Mesenchymal stem cell (in vitro differentiated cells and primary cell): ENCODE results near the gene PGGT1B.

ENCODE experiments used
- DNase-seq: peaks from one replicate; pipeline ENCODE4 v3.0.0-alpha.2; 2013
- H2AFZ ChIP-seq: one replicate; pipeline ENCODE4 v1.6.1; 2013; ENCODE audit warnings: low read depth, mild to moderate bottlenecking, control low read depth, inconsistent platforms, low read length, moderate library complexity
- H2AK5ac ChIP-seq: 2 replicates; pipeline ENCODE4 v1.6.1; 2013; ENCODE audit warnings: low read length, moderate library complexity, mild to moderate bottlenecking, inconsistent platforms; ENCODE audit not compliant: severe bottlenecking
- H2BK120ac ChIP-seq: one replicate; pipeline ENCODE4 v1.6.1; 2013; ENCODE audit warnings: low read depth, mild to moderate bottlenecking, inconsistent platforms, low read length, moderate library complexity
- H2BK12ac ChIP-seq, 2 experiments: one replicate each; pipeline ENCODE4 v1.6.1; 2013; ENCODE audit warnings: inconsistent platforms in 2 of 2, low read length in 2 of 2, mild to moderate bottlenecking in 2 of 2, moderate library complexity in 2 of 2, control low read depth in 1 of 2
- H2BK15ac ChIP-seq: one replicate; pipeline ENCODE4 v1.6.1; 2013; ENCODE audit warnings: mild to moderate bottlenecking, low read depth, inconsistent platforms; ENCODE audit not compliant: poor library complexity, severe bottlenecking
- H2BK5ac ChIP-seq: 2 replicates; pipeline ENCODE4 v1.6.1; 2013; ENCODE audit warnings: low read depth, mild to moderate bottlenecking, low read length, control low read depth, inconsistent platforms; ENCODE audit not compliant: poor library complexity, severe bottlenecking
- H3K14ac ChIP-seq, 2 experiments: one replicate each; pipeline ENCODE4 v1.6.1; 2013; ENCODE audit warnings: inconsistent platforms in 2 of 2, low read length in 2 of 2, control low read depth in 1 of 2, mild to moderate bottlenecking in 1 of 2, moderate library complexity in 1 of 2
- H3K18ac ChIP-seq, 2 experiments: one replicate each; pipeline ENCODE4 v1.6.1; 2013; ENCODE audit warnings: inconsistent platforms in 2 of 2, low read length in 2 of 2, control low read depth in 1 of 2, low read depth in 1 of 2, mild to moderate bottlenecking in 1 of 2
- H3K23ac ChIP-seq, 2 experiments: one replicate each; pipeline ENCODE4 v1.6.1; 2013; ENCODE audit warnings: inconsistent platforms in 2 of 2, low read length in 2 of 2, mild to moderate bottlenecking in 2 of 2, moderate library complexity in 2 of 2, control low read depth in 1 of 2
- H3K27ac ChIP-seq: 2 replicates; pipeline ENCODE4 v1.5.1; 2013; ENCODE audit warnings: mild to moderate bottlenecking, moderate library complexity, low read length, control low read depth, inconsistent platforms; ENCODE audit not compliant: poor library complexity, severe bottlenecking
- H3K27me3 ChIP-seq, 2 experiments: 2 replicates each; pipeline versions ENCODE4 v1.6.1 to v1.7.0; 2013; ENCODE audit warnings: low read length in 2 of 2, mild to moderate bottlenecking in 2 of 2, moderate library complexity in 2 of 2, control low read depth in 1 of 2, inconsistent platforms in 1 of 2; ENCODE audit not compliant: control insufficient read depth in 1 of 2, insufficient read depth in 1 of 2
- H3K36me3 ChIP-seq, 2 experiments: 2 replicates each; pipeline versions ENCODE4 v1.6.1 to v1.7.0; 2013; ENCODE audit warnings: low read length in 2 of 2, control low read depth in 1 of 2, inconsistent platforms in 1 of 2, low read depth in 1 of 2, mild to moderate bottlenecking in 1 of 2; ENCODE audit not compliant: insufficient read depth in 2 of 2, control insufficient read depth in 1 of 2
- H3K4ac ChIP-seq, 2 experiments: one replicate each; pipeline ENCODE4 v1.6.1; 2013; ENCODE audit warnings: inconsistent platforms in 2 of 2, low read length in 2 of 2, mild to moderate bottlenecking in 2 of 2, moderate library complexity in 2 of 2, control low read depth in 1 of 2, low read depth in 1 of 2
- H3K4me1 ChIP-seq: 2 replicates; pipeline ENCODE4 v1.6.1; 2013; ENCODE audit warnings: low read depth, low read length, control low read depth; ENCODE audit not compliant: control insufficient read depth, insufficient read depth
- H3K4me2 ChIP-seq: 2 replicates; pipeline ENCODE4 v1.6.1; 2013; ENCODE audit warnings: low read length, mild to moderate bottlenecking, inconsistent platforms; ENCODE audit not compliant: poor library complexity, severe bottlenecking
- H3K4me3 ChIP-seq, 2 experiments: 2 replicates each; pipeline versions ENCODE4 v1.5.1 to v1.7.0; 2013; ENCODE audit warnings: low read length in 2 of 2, mild to moderate bottlenecking in 2 of 2, control low read depth in 1 of 2, low read depth in 1 of 2; ENCODE audit not compliant: insufficient read depth in 1 of 2
- H3K79me1 ChIP-seq: replicated peaks from 2 replicates; pipeline ENCODE4 v1.6.1; 2013; ENCODE audit warnings: mild to moderate bottlenecking, control low read depth, low read length, inconsistent platforms; ENCODE audit not compliant: poor library complexity, severe bottlenecking
- H3K9ac ChIP-seq: 2 replicates; pipeline ENCODE4 v1.7.0; 2013; ENCODE audit warnings: mild to moderate bottlenecking, low read length, moderate library complexity
- H3K9me3 ChIP-seq: 2 replicates; pipeline ENCODE4 v1.7.0; 2013; ENCODE audit warnings: mild to moderate bottlenecking, low read length; ENCODE audit not compliant: control insufficient read depth
- H4K8ac ChIP-seq: one replicate; pipeline ENCODE4 v1.6.1; 2013; ENCODE audit warnings: inconsistent platforms, mild to moderate bottlenecking, low read length, moderate library complexity
- H4K91ac ChIP-seq: one replicate; pipeline ENCODE4 v1.6.1; 2013; ENCODE audit warnings: mild to moderate bottlenecking, low read length, inconsistent platforms
- WGBS: methylation state at CpG from one replicate; pipeline ENCODE4 v1.1.7; 2013; ENCODE audit warnings: mixed read lengths; 5-methylcytosine and 5-hydroxymethylcytosine counted together

Gene PGGT1B

GRCh38 chr5:115190388-115190787, 72.3 kb downstream of the PGGT1B start:
- H2BK15ac ChIP-seq = no peak overlapping the region
- no peak overlapping the region for H2BK120ac ChIP-seq
- H3K27me3 ChIP-seq = no peaks in the 10 kb centered on the region
- no peak overlapping the region for H4K8ac ChIP-seq
- H3K9ac ChIP-seq = no peak overlapping the region
- DNase-seq = no peak
- no peak overlapping the region for H3K4ac ChIP-seq
- H3K27ac ChIP-seq = no peak overlapping the region
- H4K91ac ChIP-seq = no peak overlapping the region
- H3K4me2 ChIP-seq = no peak overlapping the region
- no peak overlapping the region for H2AK5ac ChIP-seq
- no peaks in the 10 kb centered on the region for H3K4me1 ChIP-seq
- H2BK12ac ChIP-seq = no peak overlapping the region
- H3K14ac ChIP-seq = no peak overlapping the region
- H3K36me3 ChIP-seq = no peaks in the 10 kb centered on the region
- H3K18ac ChIP-seq = no peak overlapping the region
- no peak overlapping the region for H3K4me3 ChIP-seq
- H3K9me3 ChIP-seq = no peaks in the 10 kb centered on the region
- no peak overlapping the region for H2BK5ac ChIP-seq
- no peaks in the 10 kb centered on the region for H3K79me1 ChIP-seq
- no peak overlapping the region for H3K23ac ChIP-seq
- no peak overlapping the region for H2AFZ ChIP-seq
- WGBS = 93% methylated on average over 3 of the region's 4 CpGs

GRCh38 chr5:115189866-115190265, 72.8 kb downstream of the PGGT1B start:
- no peaks in the 10 kb centered on the region for H3K27me3 ChIP-seq
- no peak overlapping the region for H2BK15ac ChIP-seq
- H2AFZ ChIP-seq = no peak overlapping the region
- no peak overlapping the region for H2AK5ac ChIP-seq
- no peaks in the 10 kb centered on the region for H3K4me1 ChIP-seq
- no peak for DNase-seq
- H3K23ac ChIP-seq = no peak overlapping the region
- no peak overlapping the region for H4K8ac ChIP-seq
- H3K4me3 ChIP-seq = no peak overlapping the region
- H3K9me3 ChIP-seq = no peaks in the 10 kb centered on the region
- H3K9ac ChIP-seq = no peak overlapping the region
- H3K18ac ChIP-seq = no peak overlapping the region
- no peak overlapping the region for H2BK12ac ChIP-seq
- H3K79me1 ChIP-seq = no peaks in the 10 kb centered on the region
- H2BK120ac ChIP-seq = no peak overlapping the region
- H3K14ac ChIP-seq = no peak overlapping the region
- no peak overlapping the region for H4K91ac ChIP-seq
- H3K27ac ChIP-seq = no peak overlapping the region
- H3K36me3 ChIP-seq = no peaks in the 10 kb centered on the region
- WGBS = 65% methylated on average over 2 of the region's 2 CpGs
- H3K4ac ChIP-seq = no peak overlapping the region
- H2BK5ac ChIP-seq = no peak overlapping the region
- H3K4me2 ChIP-seq = no peak overlapping the region

DNA sequence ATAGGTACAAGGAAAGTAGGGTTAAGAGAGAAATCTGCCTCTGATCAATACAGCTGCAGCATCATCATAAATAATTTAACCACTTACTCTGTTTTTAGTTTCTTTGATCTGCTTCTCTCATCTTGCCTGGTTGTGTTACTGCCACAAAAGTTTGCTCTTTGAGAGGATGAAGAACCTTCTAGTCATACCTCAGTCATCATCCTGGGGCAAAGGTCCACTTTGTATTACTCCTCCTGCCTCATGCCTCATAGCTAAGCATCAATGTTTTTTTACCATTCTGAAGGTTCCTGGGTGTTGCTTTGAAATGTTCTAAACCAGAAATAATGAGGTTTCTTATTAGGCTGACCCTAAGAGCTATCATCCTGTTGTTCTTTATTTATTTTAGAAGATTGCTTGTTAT, 75.9 kb downstream of the PGGT1B start:
- Histone ChIP-seq H3K27ac (no peak overlapping the region), H2BK12ac (no peak overlapping the region), H3K9ac (no peak overlapping the region), H3K4me3 (no peak overlapping the region), H2AK5ac (no peak overlapping the region), H3K23ac (no peak overlapping the region), H3K18ac (no peak overlapping the region), H4K91ac (no peak overlapping the region), H2BK15ac (no peak overlapping the region), H3K79me1 (no peaks in the 10 kb centered on the region), H3K27me3 (peaks cover 7 to 22% of the 10 kb centered on the region in 2 experiments), H3K4me1 (no peaks in the 10 kb centered on the region), H3K4me2 (no peak overlapping the region), H3K4ac (no peak overlapping the region), H4K8ac (no peak overlapping the region), H3K14ac (no peak overlapping the region), H3K36me3 (no peaks in the 10 kb centered on the region), H2BK5ac (no peak overlapping the region), H2AFZ (no peak overlapping the region), H2BK120ac (no peak overlapping the region), H3K9me3 (no peaks in the 10 kb centered on the region)
- no peak for DNase-seq

GRCh38 chr5:115184770-115185169, 77.9 kb downstream of the PGGT1B start:
- H3K4me1 ChIP-seq = peaks cover 3% of the 10 kb centered on the region
- no peak overlapping the region for H4K8ac ChIP-seq
- H2BK120ac ChIP-seq = no peak overlapping the region
- H4K91ac ChIP-seq = no peak overlapping the region
- no peak overlapping the region for H3K9ac ChIP-seq
- H3K9me3 ChIP-seq = no peaks in the 10 kb centered on the region
- no peak overlapping the region for H2BK15ac ChIP-seq
- H3K14ac ChIP-seq = no peak overlapping the region
- no peak overlapping the region for H2AFZ ChIP-seq
- H3K4me3 ChIP-seq = no peak overlapping the region
- H3K79me1 ChIP-seq = no peaks in the 10 kb centered on the region
- no peak overlapping the region for H3K27ac ChIP-seq
- no peaks in the 10 kb centered on the region for H3K36me3 ChIP-seq
- peaks cover 18 to 42% of the 10 kb centered on the region in 2 experiments for H3K27me3 ChIP-seq
- DNase-seq = peak; percentile 6
- 29% methylated on average over 1 of the region's 2 CpGs for WGBS
- H3K23ac ChIP-seq = no peak overlapping the region
- no peak overlapping the region for H3K4me2 ChIP-seq
- no peak overlapping the region for H3K4ac ChIP-seq
- no peak overlapping the region for H2AK5ac ChIP-seq
- no peak overlapping the region for H3K18ac ChIP-seq
- no peak overlapping the region for H2BK12ac ChIP-seq
- no peak overlapping the region for H2BK5ac ChIP-seq
